PFSK-1 (cell line): ENCODE measurements around the gene UFL1.

Experiments used
- FOXP2 ChIP-seq: optimal IDR thresholded peaks from 2 replicates; pipeline ENCODE3; 2011; ENCODE audit warnings: borderline replicate concordance, control low read depth, inconsistent platforms; ENCODE audit not compliant: insufficient read depth; ENCODE audit errors: extremely low read length, extremely low read depth
- POLR2AphosphoS5 ChIP-seq: IDR thresholded peaks from 2 replicates; pipeline ENCODE4 v1.6.1; 2012; ENCODE audit warnings: low read depth, mild to moderate bottlenecking, control low read depth, low read length, moderate library complexity
- SIN3A ChIP-seq: IDR thresholded peaks from 2 replicates; pipeline ENCODE4 v1.6.1; 2012; ENCODE audit warnings: mild to moderate bottlenecking, low read length, moderate library complexity, borderline replicate concordance; ENCODE audit not compliant: insufficient read depth
- TAF1 ChIP-seq: IDR thresholded peaks from 2 replicates; pipeline ENCODE4 v1.6.1; 2012; ENCODE audit warnings: low read length, control low read depth, borderline replicate concordance; ENCODE audit not compliant: insufficient read depth
- TF ChIP-seq, protein P1 (sequence below), 2 experiments: IDR thresholded peaks; 2 replicates each; pipeline versions ENCODE4 v1.6.1 to v1.8.0; 2011 to 2012; ENCODE audit warnings: low read depth in 2 of 2, low read length in 2 of 2, control low read depth in 1 of 2, inconsistent platforms in 1 of 2, mild to moderate bottlenecking in 1 of 2, moderate library complexity in 1 of 2; ENCODE audit not compliant: insufficient read depth in 1 of 2

The UFL1 gene

DNA sequence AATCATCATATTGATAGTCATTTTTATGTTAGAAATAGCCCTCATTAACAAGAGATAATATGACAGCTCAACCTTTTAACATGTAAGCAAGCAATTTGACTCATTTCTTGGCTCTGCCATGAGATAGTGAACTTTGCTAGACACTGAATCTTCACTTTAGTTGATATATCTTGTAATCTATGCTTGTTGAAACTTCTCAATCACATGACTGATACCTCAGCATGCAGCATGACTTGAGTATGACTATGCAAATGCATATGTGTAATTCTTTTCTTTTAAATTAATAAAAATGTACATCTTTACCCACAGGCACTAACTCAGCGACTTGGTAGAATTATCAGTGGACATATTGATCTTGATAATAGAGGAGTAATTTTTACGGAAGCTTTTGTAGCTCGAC, 6.6 kb downstream of the UFL1 start:
- TF ChIP-seq SIN3A (no peak), POLR2AphosphoS5 (no peak), FOXP2 (no peak), TAF1 (no peak)
- TF ChIP-seq, protein P1, sequence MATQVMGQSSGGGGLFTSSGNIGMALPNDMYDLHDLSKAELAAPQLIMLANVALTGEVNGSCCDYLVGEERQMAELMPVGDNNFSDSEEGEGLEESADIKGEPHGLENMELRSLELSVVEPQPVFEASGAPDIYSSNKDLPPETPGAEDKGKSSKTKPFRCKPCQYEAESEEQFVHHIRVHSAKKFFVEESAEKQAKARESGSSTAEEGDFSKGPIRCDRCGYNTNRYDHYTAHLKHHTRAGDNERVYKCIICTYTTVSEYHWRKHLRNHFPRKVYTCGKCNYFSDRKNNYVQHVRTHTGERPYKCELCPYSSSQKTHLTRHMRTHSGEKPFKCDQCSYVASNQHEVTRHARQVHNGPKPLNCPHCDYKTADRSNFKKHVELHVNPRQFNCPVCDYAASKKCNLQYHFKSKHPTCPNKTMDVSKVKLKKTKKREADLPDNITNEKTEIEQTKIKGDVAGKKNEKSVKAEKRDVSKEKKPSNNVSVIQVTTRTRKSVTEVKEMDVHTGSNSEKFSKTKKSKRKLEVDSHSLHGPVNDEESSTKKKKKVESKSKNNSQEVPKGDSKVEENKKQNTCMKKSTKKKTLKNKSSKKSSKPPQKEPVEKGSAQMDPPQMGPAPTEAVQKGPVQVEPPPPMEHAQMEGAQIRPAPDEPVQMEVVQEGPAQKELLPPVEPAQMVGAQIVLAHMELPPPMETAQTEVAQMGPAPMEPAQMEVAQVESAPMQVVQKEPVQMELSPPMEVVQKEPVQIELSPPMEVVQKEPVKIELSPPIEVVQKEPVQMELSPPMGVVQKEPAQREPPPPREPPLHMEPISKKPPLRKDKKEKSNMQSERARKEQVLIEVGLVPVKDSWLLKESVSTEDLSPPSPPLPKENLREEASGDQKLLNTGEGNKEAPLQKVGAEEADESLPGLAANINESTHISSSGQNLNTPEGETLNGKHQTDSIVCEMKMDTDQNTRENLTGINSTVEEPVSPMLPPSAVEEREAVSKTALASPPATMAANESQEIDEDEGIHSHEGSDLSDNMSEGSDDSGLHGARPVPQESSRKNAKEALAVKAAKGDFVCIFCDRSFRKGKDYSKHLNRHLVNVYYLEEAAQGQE (IDR thresholded peaks at IDR 0.05; ENCODE audit: insufficient read depth in 1 of 2, low read depth in 2 of 2, low read length in 2 of 2): no peak

DNA sequence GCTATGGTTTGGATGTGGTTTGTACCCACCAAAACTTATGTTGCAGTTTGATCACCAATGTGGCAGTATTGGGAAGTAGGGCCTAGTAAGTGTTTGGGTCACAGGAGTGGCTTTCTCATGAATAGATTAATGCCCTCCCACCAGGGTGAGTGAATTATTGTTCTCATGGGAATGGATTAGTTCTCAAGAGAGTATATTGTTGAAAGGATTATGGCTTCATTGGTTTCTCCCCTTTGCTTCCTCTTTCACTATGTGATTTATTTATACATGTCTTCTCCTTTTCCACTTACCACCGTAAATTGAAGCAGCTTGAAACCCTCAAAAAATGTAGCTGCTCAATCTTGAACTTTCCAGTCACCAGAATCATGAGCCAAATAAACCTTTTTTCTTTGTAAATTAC, 10.8 kb downstream of the UFL1 start:
- TF ChIP-seq SIN3A: no peak
- TF ChIP-seq POLR2AphosphoS5: no peak
- TF ChIP-seq, protein P1 (IDR thresholded peaks at IDR 0.05; ENCODE audit: insufficient read depth in 1 of 2, low read depth in 2 of 2, low read length in 2 of 2): no peak
- TF ChIP-seq FOXP2: no peak
- no peak for TF ChIP-seq TAF1

GRCh38 chr6:96537726-96538125, 16.1 kb downstream of the UFL1 start:
- TF ChIP-seq TAF1 (no peak), POLR2AphosphoS5 (no peak), FOXP2 (no peak)

- TF ChIP-seq FOXP2 (no peak), POLR2AphosphoS5 (no peak), SIN3A (no peak), TAF1 (no peak)
- TF ChIP-seq, protein P1 (IDR thresholded peaks at IDR 0.05; ENCODE audit: insufficient read depth in 1 of 2, low read depth in 2 of 2, low read length in 2 of 2): no peak
These were observed 21.1 kb downstream of the UFL1 start for GRCh38 chr6:96542702-96543101.

DNA sequence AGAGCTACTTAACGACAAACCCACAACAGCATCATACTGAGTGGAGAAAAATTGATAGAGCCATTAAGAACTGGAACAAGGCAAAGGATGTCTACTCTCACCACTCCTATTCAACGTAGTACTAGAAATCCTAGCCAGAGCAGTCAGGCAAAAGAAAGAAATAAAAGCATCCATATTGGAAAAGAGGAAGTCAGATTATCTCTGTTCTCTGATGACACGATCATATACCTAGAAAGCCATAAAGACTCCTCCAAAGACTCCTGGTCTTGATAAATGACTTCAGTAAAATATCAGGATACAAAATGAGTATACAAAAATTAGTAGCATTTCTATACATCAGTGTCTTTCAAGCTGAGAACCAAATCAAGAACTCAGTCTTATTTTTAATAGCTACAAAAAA, 24.3 kb downstream of the UFL1 start:
- TF ChIP-seq FOXP2: no peak
- no peak for TF ChIP-seq TAF1
- TF ChIP-seq, protein P1 (IDR thresholded peaks at IDR 0.05; ENCODE audit: insufficient read depth in 1 of 2, low read depth in 2 of 2, low read length in 2 of 2): no peak
- no peak for TF ChIP-seq SIN3A
- no peak for TF ChIP-seq POLR2AphosphoS5
